Endothelial cell of umbilical vein (primary cell): Measurements from ENCODE around the gene MCM7.

Experiments
- CTCF ChIP-seq, 2 donors: IDR thresholded peaks; 1 replicate in 1 of 2; 2 replicates in 1 of 2; pipeline ENCODE4 v1.5.1; 2011; ENCODE audit warnings: low read length in 2 of 2, mild to moderate bottlenecking in 2 of 2, moderate library complexity in 2 of 2, control low read depth in 1 of 2, inconsistent platforms in 1 of 2, low read depth in 1 of 2; ENCODE audit not compliant: insufficient read depth in 1 of 2; ENCODE audit errors: extremely low read depth in 1 of 2
- EZH2 ChIP-seq: IDR thresholded peaks from 2 replicates; pipeline ENCODE4 v1.6.1; 2012; ENCODE audit warnings: borderline replicate concordance, low read depth, mild to moderate bottlenecking, moderate library complexity, low read length, inconsistent platforms; ENCODE audit not compliant: severe bottlenecking
- FOS ChIP-seq: IDR thresholded peaks from 2 replicates; pipeline ENCODE4 v1.6.1; 2011; ENCODE audit warnings: mild to moderate bottlenecking, low read length, moderate library complexity, borderline replicate concordance; ENCODE audit not compliant: insufficient read depth
- JUN ChIP-seq: IDR thresholded peaks from 2 replicates; pipeline ENCODE4 v1.6.1; 2011; ENCODE audit warnings: borderline replicate concordance, low read depth; ENCODE audit not compliant: insufficient read length, insufficient read depth
- MAX ChIP-seq: IDR thresholded peaks from 2 replicates; pipeline ENCODE4 v1.6.1; 2011; ENCODE audit not compliant: insufficient read depth, insufficient read length
- POLR2A ChIP-seq: IDR thresholded peaks from 2 replicates; pipeline ENCODE4 v1.6.1; 2012; ENCODE audit warnings: low read depth, mild to moderate bottlenecking, control low read depth, low read length
- POLR2AphosphoS5 ChIP-seq: IDR thresholded peaks from 2 replicates; pipeline ENCODE4 v1.6.1; 2012; ENCODE audit warnings: low read depth, mild to moderate bottlenecking, control low read depth, low read length, moderate library complexity; ENCODE audit not compliant: insufficient read depth

GRCh38 chr7:100085515-100085914 lies 15.7 kb downstream of the MCM7 start:
- TF ChIP-seq CTCF (IDR thresholded peaks at IDR 0.05; ENCODE audit: extremely low read depth in 1 of 2, insufficient read depth in 1 of 2, low read depth in 1 of 2, low read length in 2 of 2) (no peak), POLR2A (no peak), EZH2 (no peak), FOS (no peak), POLR2AphosphoS5 (no peak), MAX (no peak), JUN (no peak)
